SKM-1 treated with dmso at 0.1 percent for 144 hours (cell line): ENCODE data around the gene SLC10A7.

Experiments used
- DNase-seq: peaks from one replicate; lab custom pipeline; 2025; ENCODE audit not compliant: unreplicated experiment; lab: John Stamatoyannopoulos, UW

The SLC10A7 gene

DNA sequence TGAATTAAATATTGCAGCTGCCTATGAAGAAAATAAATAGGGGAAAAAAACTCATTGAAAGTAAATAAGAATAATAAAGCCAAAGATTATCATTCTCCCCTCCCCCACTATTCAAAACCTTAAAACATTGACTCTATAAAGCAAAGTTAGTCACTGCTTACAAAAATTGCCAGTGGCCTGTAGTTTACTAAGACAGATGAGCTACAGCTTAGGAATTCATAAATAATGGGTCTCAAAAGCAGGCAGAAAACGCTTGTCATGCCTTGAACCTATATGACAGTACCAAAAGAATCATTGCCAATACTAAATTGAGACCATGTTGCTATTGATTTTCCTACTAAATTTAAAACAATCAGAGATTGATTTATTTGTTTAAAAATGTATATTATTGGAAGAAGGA, 78.9 kb downstream of the SLC10A7 start:
- DNase-seq, result no peak

DNA sequence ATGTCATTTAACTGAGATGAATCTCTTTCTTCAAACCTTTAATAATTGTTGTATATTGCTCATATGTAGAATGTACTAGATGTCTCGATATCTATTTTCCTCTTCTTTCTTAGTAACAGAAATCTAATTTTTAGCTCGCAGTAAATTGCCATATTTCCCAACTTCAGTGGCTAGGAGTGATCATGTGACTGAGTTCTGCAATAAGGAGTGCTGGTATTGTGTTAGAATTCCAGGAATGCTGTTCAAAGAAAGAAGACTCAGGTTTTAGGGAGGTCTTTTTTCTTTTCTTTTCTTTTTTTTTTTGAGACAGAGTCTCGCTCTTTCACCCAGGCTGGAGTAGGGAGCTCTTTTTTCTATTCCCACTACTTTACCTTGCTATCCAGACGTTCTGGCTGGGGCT, 81.7 kb downstream of the SLC10A7 start:
- DNase-seq, result no peak

DNA sequence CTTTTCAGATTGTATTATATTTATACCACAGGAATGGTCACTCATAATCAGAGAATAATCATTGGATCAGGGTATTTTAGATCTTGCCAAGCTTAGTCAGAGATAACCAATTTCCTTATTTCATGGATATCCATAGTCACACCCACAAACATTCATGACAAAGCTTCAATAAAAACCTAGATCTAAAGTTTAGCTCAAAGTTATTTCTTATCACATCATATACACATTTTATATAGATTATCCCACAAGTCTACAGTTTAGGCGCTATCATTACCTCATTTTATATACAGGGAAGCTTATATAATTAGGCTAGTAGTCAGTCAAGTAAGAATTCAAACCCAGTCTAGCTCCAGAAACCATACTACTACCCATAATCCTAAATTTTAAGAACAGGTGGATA, 82.3 kb downstream of the SLC10A7 start:
- no peak for DNase-seq

DNA sequence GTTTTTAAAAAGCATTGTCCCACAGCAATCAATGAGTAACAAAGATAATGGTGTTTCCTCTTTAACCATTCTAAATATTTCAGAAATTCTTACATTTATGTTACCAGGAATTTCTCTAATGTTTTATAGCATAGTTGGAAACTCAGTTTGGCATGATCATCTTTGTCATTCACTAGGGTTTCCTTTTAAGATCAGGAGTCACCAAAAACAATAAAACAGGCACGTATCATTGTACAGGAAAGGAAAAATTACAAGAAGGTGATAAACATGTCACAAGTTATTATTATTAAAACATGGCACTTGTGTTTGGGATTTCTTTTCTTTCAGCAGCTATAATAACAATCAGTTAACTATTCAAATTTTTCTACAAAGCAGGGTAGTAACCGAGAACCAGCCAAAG, 84.0 kb downstream of the SLC10A7 start:
- no peak for DNase-seq

DNA sequence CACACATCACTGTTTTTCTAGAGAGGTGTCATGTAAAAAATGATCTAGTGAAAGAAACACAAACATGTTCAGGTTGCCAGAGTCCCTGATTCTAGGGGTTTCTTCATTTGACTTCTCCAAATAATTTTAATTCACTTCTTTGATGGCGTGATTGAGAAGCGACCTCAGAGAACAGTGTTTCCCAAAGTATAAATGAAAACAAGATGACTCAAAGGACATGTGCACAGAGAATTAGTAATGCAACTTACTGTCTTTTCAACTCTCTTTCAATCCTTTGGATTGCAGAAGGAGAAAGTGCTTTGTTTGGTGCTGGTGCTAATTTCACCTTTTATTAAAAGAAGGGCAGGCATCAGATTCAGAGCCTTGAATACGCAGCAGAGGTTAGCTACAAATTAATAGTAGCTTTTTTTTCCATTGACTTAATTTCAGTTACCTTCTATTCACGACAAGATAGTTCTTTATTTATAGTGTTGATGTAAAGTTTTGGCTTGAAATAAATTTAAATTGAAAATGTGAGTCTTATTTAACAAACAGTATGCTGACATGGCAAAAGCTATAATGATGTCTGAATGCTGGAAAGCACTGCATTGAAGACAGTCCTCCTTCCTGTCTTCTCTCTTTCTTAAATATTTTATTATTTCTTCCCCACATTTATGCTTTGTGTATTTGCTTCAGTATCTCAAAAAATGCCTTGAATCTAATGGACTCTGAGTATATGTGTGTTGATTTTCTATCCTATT, 85.1 kb downstream of the SLC10A7 start:
- DNase-seq, result no peak

DNA sequence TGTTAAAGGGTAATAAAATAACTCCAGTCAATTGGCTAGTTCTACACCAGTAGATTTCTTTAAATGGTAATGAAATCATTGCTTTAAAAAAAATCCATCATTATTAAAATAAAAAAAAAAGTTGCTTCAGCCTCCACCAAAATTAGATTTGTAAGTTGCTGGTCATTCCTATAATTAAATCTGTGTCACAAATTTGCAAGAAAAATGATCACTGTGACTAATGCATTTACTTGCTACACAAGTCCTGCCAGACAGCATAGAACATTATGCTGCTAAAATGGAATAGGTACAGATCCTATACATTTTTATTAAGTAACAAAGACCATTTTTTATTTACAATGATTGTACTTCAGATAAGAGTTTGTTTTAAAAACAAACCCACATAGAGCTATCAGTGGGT, 85.8 kb downstream of the SLC10A7 start:
- no peak for DNase-seq

DNA sequence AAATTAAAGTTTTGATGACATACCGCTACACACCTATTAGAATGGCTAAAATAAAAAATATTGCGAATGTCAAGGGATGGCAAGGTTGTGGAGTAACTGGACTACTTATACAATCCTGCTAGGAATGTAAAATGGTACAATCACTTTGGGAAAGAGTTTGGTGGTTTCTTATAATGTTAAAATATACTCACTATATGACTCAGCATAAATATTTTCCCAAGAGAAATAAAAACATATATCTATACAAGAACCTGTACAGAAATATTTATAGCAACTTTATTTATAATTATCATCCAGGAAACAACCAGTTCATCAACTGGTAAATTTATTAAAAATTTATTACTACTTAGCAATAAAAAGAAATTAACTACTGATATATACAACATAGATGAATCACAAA, 89.7 kb downstream of the SLC10A7 start:
- DNase-seq, result no peak

DNA sequence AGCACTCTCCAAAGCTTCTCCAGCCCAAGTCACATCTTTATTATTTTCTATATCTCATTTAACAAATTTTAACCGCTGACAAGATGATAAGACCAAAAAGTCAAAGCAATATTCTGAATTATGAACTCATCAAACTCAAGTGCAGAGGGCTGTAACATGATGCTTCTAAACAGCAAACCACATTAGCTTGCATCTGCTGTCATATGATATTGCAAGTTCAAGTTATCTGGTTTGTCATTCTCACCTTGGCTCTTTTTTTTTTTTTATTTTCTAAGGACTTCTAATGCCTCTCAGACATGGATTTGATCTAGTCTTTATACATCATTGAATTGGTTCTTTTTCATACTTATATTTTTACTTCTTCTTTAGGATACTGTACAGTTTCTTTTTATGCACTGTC, 93.4 kb downstream of the SLC10A7 start:
- DNase-seq, result no peak

DNA sequence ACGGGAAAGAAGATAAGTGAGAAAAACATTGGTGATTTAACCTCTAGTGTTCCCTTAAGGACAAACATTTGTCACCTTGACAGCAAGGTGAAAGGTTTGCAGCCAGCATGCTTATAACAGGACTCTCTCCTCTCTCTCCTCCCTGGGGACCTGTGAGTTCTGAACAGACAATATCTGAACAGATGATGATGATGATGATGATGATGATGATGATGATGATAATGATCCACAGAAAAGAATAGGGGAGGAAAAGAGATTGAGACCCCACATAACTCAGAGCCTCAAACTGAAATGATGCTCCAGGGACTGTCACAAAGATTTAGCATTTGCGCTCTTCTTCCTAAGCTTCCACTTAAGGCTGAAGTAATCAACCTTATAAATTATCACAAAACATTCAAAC, 103.9 kb downstream of the SLC10A7 start:
- no peak for DNase-seq

DNA sequence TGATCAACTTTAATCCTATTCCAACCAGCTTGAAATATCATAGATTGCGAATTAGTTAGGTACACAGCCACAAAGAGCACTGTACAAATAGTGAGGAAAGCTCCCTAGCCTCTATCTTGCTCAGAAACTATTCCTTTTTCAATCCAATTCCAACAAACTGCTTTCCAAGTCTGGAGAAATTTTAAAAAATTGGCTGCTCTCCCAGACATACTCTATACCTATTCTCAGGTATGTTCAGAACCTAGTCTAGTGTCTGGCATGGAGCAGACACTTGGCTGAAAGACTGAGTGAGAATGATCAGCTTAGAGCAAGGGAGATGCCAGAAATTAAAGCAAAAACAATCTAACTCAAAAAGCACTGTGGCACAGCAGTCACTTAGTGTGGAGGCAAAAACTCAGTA, 105.9 kb downstream of the SLC10A7 start:
- no peak for DNase-seq

DNA sequence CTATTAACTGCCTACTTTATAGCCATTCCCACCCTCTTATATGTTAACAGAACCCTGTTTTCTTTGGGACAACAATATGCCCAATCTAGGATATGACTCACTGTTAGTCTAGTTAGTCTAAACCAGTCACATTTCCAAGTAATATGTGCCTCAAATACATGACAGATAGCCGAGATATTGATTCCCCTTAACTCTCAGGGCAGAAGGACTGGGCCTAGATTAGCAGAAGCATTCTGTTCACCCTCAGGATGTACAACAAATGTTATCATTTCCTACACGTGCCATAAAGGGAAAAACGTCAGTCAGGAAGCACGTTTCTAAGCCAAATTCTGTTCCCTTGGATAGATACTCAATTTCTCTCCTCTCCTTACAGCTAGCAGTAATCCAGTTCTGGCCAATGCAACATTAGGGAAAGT, 114.1 kb downstream of the SLC10A7 start:
- no peak for DNase-seq

DNA sequence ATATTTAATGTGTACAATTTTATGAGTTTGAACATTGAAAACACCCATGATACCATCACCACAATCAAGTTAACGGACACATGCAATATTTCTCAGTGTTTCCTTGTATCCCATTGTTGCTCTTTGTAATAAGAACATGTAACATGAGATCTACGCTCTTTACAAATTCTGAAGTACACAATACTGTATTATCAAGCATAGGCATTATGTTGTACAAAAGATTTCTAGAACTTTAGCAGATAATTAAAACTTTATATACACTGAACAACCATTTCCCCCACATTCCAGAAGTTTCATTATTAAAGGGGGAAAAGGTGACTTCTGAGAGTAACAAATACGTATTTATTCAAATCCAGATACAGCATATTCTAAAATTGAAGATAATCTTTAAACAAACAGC, 114.5 kb downstream of the SLC10A7 start:
- DNase-seq, result no peak

DNA sequence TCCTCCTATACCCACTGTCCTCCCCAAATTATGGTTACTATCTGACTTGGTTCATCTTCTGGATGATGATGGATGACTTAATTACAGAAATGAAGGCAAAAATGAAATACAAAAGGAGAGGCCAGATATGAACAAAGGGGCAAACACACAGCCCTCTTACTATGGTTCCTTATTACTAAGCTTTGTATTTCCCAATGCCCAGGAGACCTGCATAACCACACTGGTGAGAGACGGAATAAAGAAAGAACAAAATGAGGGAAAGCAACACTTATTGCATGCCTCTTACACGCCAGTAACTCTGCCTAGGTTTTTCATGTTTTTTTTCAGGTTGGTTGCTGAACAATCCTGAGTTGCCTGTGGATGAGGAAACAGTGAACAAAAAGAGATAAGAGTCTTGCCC, 120.5 kb downstream of the SLC10A7 start:
- DNase-seq, result no peak

DNA sequence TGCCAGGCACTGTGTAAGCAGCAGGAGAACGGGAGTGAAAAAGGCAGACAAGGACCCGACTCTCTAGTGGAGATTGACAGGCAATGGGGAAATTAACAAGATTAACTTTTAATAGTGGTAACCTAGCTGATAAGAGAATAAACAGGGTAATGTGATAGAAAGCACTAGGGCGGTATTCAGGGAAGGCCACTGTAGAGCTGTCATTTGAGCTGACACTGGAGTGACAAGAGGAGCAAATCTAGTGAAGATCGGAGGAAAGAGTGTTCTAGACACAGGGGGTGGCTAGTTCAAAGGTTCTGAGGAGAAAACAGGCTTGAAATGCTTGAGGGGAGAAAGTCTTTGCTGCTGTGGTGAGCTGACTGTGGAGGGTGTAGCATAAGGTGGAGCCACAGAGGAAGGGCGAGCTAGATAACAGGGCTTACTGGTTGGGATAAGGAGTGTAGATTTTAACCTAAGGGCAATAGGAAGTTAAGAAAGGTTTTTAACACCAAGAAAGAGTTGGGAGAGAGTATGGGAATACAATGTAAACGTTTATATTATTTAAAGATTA, 122.8 kb downstream of the SLC10A7 start:
- no peak for DNase-seq

DNA sequence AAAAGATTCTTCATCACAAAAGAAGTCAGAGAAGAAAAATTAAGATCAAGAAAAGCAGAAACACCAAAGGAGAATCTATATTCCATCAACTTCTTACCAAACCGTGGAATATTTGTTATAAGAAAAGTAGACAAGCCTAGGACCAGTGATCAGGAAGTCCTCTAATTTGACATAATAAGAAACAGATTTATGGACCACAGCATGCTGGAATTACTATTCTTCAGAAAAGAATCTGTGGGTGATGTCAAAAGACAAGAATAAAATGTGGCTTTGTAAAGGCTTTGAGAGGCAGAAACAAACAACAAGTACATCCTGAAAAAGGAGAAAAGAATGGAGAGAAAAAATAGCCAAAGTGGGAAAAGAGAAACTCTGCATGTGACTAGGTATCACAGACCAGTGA, 123.3 kb downstream of the SLC10A7 start:
- DNase-seq, result no peak

DNA sequence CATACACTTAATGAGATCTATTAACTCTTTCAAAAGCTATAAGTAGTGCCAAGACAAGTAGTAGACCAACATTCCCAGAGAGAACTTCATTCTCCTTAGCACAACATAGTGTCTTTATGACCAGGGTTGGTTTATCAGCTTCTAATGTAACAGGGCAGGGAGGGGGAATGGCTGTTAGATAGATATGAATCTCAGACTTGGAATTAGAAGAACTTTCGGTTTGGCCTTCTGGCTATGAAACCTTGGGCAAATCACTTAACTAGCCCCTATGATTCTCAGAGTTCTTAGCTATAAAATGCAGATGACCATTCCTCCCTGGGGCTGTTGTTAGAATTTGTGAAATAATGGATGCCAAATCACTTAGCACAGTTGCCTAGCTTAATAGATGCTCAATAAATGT, 132.2 kb downstream of the SLC10A7 start:
- no peak for DNase-seq

DNA sequence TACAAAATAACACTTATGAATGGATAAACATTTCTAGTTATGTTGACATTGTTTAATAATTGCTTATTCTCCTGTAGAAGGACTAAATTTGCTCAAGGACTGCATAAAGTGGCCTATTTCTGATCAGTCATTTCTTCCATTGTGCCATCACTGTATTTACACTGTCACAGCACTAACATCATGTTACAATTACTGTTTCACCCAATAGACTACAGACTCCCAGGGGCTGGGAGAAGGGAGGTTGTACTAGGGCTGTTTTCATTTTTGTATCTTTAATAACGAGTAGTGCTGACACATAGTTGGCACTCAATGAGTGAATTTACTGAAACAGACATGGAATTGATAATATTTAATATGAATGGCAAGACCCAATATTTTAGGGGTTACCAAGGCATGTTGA, 139.5 kb downstream of the SLC10A7 start:
- no peak for DNase-seq

DNA sequence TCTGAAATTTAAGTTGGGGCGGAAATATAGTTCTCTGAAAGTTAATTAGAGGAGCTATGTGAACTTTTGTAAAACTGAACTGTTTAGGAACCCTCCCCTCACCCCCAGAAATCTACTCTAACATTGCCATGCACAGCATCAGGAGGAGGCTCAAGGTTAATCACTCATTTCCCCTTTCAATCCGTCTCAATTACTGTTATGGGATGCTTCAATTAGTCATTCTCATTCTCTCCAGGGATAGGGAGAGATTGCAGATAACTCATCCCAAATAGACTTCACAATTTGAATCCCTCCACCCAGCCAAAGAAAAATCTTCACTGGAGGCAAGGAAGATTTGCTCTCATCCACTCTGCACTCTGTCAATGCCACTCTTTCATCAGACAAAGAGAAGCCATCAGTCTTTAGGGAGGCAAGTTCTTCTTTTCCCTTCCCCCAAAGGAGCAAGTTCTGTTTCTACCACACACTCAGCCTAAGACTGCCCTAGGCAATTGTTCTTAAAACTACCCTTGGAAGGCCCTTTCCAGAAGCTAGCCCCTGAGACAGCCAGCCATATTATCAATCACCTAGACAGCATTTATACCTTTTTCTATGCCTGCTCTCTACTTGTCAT, 140.4 kb downstream of the SLC10A7 start:
- no peak for DNase-seq

DNA sequence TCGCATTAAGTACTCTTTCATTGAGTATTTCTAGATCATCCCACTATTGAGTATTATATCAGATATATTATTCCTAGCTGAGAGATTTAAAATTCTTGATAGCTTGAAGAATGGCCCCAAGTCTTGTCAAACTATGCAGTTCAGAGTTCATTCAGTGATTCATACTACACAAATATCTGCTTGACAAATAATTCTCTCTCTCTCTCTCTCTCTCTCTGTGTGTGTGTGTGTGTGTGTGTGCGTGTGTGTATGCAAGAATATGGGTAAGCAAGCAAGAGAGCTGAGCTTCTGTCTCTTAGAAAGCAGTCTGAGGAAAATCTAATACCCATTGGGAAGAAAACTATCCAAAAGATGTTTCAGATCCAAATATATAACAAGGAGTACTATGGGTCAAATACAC, 142.0 kb downstream of the SLC10A7 start:
- DNase-seq, result no peak

DNA sequence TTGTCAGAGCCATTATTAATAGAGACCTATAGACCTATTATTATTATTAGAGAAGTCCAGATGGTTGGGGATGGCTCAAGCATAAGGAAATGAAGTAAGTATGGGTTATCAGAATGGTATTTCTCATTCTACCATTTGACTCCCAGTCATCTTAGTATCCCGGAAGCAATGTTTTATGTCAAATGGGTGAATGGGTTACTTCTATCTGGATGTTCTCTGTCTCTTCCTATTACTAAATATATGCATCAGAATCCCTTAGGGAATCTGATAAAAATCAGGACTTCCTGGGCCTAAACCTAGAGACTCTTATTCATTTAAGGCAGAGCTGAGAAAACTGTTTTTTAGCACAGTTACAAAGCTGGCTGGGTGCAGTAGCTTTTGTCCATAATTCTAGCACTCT, 149.9 kb downstream of the SLC10A7 start:
- DNase-seq, result no peak

DNA sequence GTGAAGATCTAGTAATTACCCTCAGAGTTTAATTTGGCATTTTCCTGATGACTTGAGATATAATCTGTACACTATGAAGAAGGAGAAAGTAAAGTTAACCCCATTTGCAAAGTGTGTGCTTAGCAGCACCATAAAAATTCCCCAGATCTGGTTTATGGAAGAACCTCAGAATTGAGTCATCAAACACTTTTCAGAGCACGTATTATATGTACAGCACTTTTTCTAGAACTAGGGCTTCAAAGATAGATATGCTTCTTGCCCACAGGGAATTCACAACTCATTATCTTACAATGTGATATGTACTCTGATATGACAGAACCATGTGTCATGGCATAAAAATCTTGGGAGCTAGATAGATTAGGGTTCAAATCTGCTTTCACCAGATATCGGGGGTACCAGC, 150.9 kb downstream of the SLC10A7 start:
- no peak for DNase-seq

DNA sequence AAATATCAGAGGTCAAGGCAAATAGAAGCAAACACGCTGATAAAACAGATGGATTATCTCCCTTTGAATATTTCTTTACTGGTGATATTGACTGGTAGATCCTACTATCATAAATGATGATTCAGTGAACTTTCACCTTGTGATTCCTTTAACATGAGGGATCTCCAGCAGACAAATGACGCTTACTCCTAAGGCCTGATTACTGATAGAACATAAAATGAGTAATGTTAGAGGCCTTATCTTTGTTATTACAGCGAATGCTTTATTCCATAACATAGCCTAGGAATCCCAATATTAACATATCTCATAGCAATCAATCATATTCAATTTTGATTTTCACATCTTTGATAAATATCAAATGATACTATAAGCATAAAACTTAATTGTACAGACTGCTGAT, 152.3 kb downstream of the SLC10A7 start:
- no peak for DNase-seq

DNA sequence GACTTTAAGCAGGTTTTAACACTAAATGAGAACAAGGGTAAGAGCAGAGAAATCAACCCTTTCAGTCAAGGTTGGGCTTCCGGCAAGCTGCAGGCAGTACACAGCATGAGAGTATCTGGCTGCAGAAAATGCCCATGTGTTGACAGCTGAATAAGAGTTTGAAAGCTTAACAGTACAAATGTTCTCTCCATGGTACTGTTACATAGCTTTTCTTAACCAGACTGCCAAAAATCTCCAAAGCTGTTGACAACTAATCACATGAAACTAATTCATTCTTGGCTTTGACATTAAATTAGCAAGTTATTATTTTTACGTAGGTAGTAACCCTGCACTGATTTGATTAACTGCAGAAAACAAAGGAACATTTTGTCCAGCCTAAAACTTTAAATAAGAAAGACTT, 153.5 kb downstream of the SLC10A7 start:
- DNase-seq, result no peak
